Neural cell (in vitro differentiated cells): ENCODE results near the gene RGS19. TPM values are rescaled to one million over a fixed set of nuclear protein-coding genes. Genes with fewer than 3 reads are reported as not detected.
A peak's percentile ranks its signal among the peaks of the same experiment; 100 is the strongest.

Experiments
- H2AFZ ChIP-seq: fragments of 200-600, 300-800 bp; sonication (generic), shearing (Covaris generic); 2 replicates; pipeline ENCODE4 v1.6.0; 2014; ENCODE audit warnings: low read depth, mild to moderate bottlenecking, antibody characterized with exemption, low read length, moderate library complexity
- H3F3A ChIP-seq: fragments of 200-600 bp; shearing (Covaris generic); 2 replicates; pipeline ENCODE4 v1.6.1; 2016; ENCODE audit warnings: mild to moderate bottlenecking, moderate library complexity, mixed read lengths, antibody characterized with exemption, low read length; ENCODE audit not compliant: insufficient read depth, poor library complexity, severe bottlenecking
- H3K27ac ChIP-seq: fragments of 200-600, 300-800 bp; sonication (generic), shearing (Covaris generic); 2 replicates; pipeline ENCODE4 v1.5.1; 2014; ENCODE audit warnings: mild to moderate bottlenecking, low read length, moderate library complexity
- H3K27me3 ChIP-seq: fragments of 300-800, 200-600 bp; sonication (generic), shearing (Covaris generic); 2 replicates; pipeline ENCODE4 v1.6.0; 2014; ENCODE audit warnings: mild to moderate bottlenecking, low read depth, low read length, moderate library complexity; ENCODE audit not compliant: insufficient read depth
- H3K36me3 ChIP-seq: fragments of 300-800, 200-600 bp; sonication (generic), shearing (Covaris generic); 2 replicates; pipeline ENCODE4 v1.5.1; 2014; ENCODE audit warnings: mild to moderate bottlenecking, antibody characterized with exemption, low read length, moderate library complexity; ENCODE audit not compliant: insufficient read depth
- H3K4me2 ChIP-seq: fragments of 300-800, 200-600 bp; sonication (generic), shearing (Covaris generic); 2 replicates; pipeline ENCODE4 v1.6.0; 2014; ENCODE audit warnings: mild to moderate bottlenecking, low read length
- H3K4me3 ChIP-seq: fragments of 300-800, 200-600 bp; sonication (generic), shearing (Covaris generic); 2 replicates; pipeline ENCODE4 v1.5.1; 2014; ENCODE audit warnings: mild to moderate bottlenecking, low read length, moderate library complexity
- H3K79me2 ChIP-seq: fragments of 200-600 bp; shearing (Covaris generic); replicated peaks from 2 replicates; pipeline ENCODE4 v1.6.0; 2014; ENCODE audit warnings: mild to moderate bottlenecking, low read length, moderate library complexity; ENCODE audit not compliant: insufficient read depth
- H3K9ac ChIP-seq: fragments of 300-800, 200-600 bp; sonication (generic), shearing (Covaris generic); 2 replicates; pipeline ENCODE4 v1.6.1; 2016; ENCODE audit warnings: mild to moderate bottlenecking, low read length, mixed read lengths
- H3K9me2 ChIP-seq: fragments of 200-600 bp; shearing (Covaris generic); 2 replicates; pipeline ENCODE4 v1.6.1; 2016; ENCODE audit warnings: mild to moderate bottlenecking, low read length, mixed read lengths; ENCODE audit not compliant: insufficient read depth
- H3K9me3 ChIP-seq: fragments of 200-600, 300-800 bp; sonication (generic), shearing (Covaris generic); 2 replicates; pipeline ENCODE4 v1.6.1; 2016; ENCODE audit warnings: mild to moderate bottlenecking, mixed run types, low read length, moderate library complexity, mixed read lengths
- H4K20me1 ChIP-seq: fragments of 200-600 bp; shearing (Covaris generic); 2 replicates; pipeline ENCODE4 v1.6.1; 2016; ENCODE audit warnings: mild to moderate bottlenecking, mixed run types; ENCODE audit not compliant: insufficient read depth
- EP300 ChIP-seq: fragments of 450-650 bp; conservative IDR thresholded peaks from 2 replicates; pipeline ENCODE4 v1.6.1; 2014; ENCODE audit warnings: antibody characterized with exemption, mild to moderate bottlenecking, moderate library complexity; ENCODE audit not compliant: poor library complexity, severe bottlenecking
- EZH2 ChIP-seq: fragments of 200-600, 300-800 bp; shearing (Covaris generic), sonication (generic); IDR thresholded peaks from 2 replicates; pipeline ENCODE4 v1.6.1; 2014; ENCODE audit warnings: antibody characterized with exemption, low read length, borderline replicate concordance, mild to moderate bottlenecking; ENCODE audit not compliant: insufficient read depth, poor library complexity, severe bottlenecking
- MXI1 ChIP-seq: fragments of 450-650 bp; conservative IDR thresholded peaks from 2 replicates; pipeline ENCODE4 v1.6.1; 2014; ENCODE audit warnings: antibody characterized with exemption, mild to moderate bottlenecking; ENCODE audit not compliant: poor library complexity, severe bottlenecking
- POLR2AphosphoS5 ChIP-seq: IDR thresholded peaks from 2 replicates; pipeline ENCODE4 v1.6.1; 2012
- RAD21 ChIP-seq: fragments of 450-650 bp; conservative IDR thresholded peaks from 2 replicates; pipeline ENCODE4 v1.6.1; 2014; ENCODE audit warnings: antibody characterized with exemption, mild to moderate bottlenecking, moderate library complexity
- SMC3 ChIP-seq: fragments of 450-650 bp; conservative IDR thresholded peaks from 2 replicates; pipeline ENCODE4 v1.6.1; 2014; ENCODE audit warnings: antibody characterized with exemption, mild to moderate bottlenecking, moderate library complexity; ENCODE audit not compliant: poor library complexity
- TAF1 ChIP-seq: IDR thresholded peaks from 2 replicates; pipeline ENCODE4 v1.6.1; 2012; ENCODE audit warnings: low read depth
- polyA plus RNA-seq: library from polyadenylated mRNA; depleted of rRNA; stranded (reverse); fragments of >200 nt; gene quantifications from 2 replicates; pipeline ENCODE4 v1.2.3, GENCODE V29; 2014
- TF ChIP-seq, protein P1 (sequence below): fragments of 450-650 bp; IDR thresholded peaks from 2 replicates; pipeline ENCODE4 v1.5.1; 2014; ENCODE audit warnings: antibody characterized with exemption, mild to moderate bottlenecking, moderate library complexity; ENCODE audit not compliant: poor library complexity, severe bottlenecking
- TF ChIP-seq, protein P2 (sequence below): IDR thresholded peaks from 2 replicates; pipeline ENCODE4 v1.6.1; 2012; ENCODE audit warnings: borderline replicate concordance

RGS19 gene
- polyA plus RNA-seq, 1 donor from 2014 or later = 3.4 TPM

GRCh38 chr20:64065062-64065973 is 14.0 kb downstream of the RGS19 start:
- Histone ChIP-seq H3K4me3 (no peak overlapping the region), H3F3A (no peaks in the 10 kb centered on the region), H3K27me3 (no peaks in the 10 kb centered on the region), H3K9me2 (no peaks in the 10 kb centered on the region), H3K9ac (no peak overlapping the region), H4K20me1 (no peaks in the 10 kb centered on the region), H3K9me3 (no peaks in the 10 kb centered on the region), H3K79me2 (peaks cover 7% of the 10 kb centered on the region), H3K36me3 (no peaks in the 10 kb centered on the region), H3K4me2 (no peak overlapping the region), H3K27ac (no peak overlapping the region), H2AFZ (no peak overlapping the region)
- TF ChIP-seq, protein P1, sequence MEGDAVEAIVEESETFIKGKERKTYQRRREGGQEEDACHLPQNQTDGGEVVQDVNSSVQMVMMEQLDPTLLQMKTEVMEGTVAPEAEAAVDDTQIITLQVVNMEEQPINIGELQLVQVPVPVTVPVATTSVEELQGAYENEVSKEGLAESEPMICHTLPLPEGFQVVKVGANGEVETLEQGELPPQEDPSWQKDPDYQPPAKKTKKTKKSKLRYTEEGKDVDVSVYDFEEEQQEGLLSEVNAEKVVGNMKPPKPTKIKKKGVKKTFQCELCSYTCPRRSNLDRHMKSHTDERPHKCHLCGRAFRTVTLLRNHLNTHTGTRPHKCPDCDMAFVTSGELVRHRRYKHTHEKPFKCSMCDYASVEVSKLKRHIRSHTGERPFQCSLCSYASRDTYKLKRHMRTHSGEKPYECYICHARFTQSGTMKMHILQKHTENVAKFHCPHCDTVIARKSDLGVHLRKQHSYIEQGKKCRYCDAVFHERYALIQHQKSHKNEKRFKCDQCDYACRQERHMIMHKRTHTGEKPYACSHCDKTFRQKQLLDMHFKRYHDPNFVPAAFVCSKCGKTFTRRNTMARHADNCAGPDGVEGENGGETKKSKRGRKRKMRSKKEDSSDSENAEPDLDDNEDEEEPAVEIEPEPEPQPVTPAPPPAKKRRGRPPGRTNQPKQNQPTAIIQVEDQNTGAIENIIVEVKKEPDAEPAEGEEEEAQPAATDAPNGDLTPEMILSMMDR = no peak
- TF ChIP-seq, protein P2, sequence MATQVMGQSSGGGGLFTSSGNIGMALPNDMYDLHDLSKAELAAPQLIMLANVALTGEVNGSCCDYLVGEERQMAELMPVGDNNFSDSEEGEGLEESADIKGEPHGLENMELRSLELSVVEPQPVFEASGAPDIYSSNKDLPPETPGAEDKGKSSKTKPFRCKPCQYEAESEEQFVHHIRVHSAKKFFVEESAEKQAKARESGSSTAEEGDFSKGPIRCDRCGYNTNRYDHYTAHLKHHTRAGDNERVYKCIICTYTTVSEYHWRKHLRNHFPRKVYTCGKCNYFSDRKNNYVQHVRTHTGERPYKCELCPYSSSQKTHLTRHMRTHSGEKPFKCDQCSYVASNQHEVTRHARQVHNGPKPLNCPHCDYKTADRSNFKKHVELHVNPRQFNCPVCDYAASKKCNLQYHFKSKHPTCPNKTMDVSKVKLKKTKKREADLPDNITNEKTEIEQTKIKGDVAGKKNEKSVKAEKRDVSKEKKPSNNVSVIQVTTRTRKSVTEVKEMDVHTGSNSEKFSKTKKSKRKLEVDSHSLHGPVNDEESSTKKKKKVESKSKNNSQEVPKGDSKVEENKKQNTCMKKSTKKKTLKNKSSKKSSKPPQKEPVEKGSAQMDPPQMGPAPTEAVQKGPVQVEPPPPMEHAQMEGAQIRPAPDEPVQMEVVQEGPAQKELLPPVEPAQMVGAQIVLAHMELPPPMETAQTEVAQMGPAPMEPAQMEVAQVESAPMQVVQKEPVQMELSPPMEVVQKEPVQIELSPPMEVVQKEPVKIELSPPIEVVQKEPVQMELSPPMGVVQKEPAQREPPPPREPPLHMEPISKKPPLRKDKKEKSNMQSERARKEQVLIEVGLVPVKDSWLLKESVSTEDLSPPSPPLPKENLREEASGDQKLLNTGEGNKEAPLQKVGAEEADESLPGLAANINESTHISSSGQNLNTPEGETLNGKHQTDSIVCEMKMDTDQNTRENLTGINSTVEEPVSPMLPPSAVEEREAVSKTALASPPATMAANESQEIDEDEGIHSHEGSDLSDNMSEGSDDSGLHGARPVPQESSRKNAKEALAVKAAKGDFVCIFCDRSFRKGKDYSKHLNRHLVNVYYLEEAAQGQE = no peak
- TF ChIP-seq MXI1 (no peak), TAF1 (no peak), EZH2 (no peak), RAD21 (no peak), EP300 (no peak), SMC3 (no peak), POLR2AphosphoS5 (no peak)

GRCh38 chr20:64064145-64064698 is 15.1 kb downstream of the RGS19 start:
- Histone ChIP-seq H2AFZ (no peak overlapping the region), H3F3A (no peaks in the 10 kb centered on the region), H4K20me1 (no peaks in the 10 kb centered on the region), H3K79me2 (peaks cover 7% of the 10 kb centered on the region), H3K9me3 (no peaks in the 10 kb centered on the region), H3K4me3 (peak overlapping the region; percentile 78), H3K9me2 (no peaks in the 10 kb centered on the region), H3K27me3 (no peaks in the 10 kb centered on the region), H3K4me2 (peak overlapping the region; percentile 74), H3K27ac (no peak overlapping the region), H3K36me3 (no peaks in the 10 kb centered on the region), H3K9ac (peak overlapping the region; percentile 83)
- TF ChIP-seq EP300 (no peak), RAD21 (no peak), SMC3 (no peak)
- TF ChIP-seq, protein P2 = no peak
